ENCODE results near the gene LMBRD1.

The LMBRD1 gene

GRCh38 chr6:69624944-69625343 lies 171.9 kb downstream of the LMBRD1 start:
- TF ChIP-seq CTCF (IDR thresholded peaks at IDR 0.05) = no peak
- DNase-seq (ENCODE audit: low spot score) = no peak
- Histone ChIP-seq H3K4me3 (no peak overlapping the region), H3K27ac (no peak overlapping the region)

All from coronary artery (tissue), 2 donors.